HG03469 (cell line): ENCODE results near the gene SEMA3G.

Experiments
- ATAC-seq: cut with Tn5 transposase; IDR thresholded peaks from one replicate; pipeline ENCODE4 v1.9.1; 2021; ENCODE audit warnings: mild to moderate bottlenecking, moderate library complexity, moderate number of reproducible peaks; ENCODE audit not compliant: unreplicated experiment

Gene SEMA3G

GRCh38 chr3:52444860-52445793 lies at the start of gene SEMA3G:
Gene SEMA3G (minus strand): TSS chr3:52445103. CDS start chr3:52445027, 76 bp downstream.
- no peak for ATAC-seq

DNA sequence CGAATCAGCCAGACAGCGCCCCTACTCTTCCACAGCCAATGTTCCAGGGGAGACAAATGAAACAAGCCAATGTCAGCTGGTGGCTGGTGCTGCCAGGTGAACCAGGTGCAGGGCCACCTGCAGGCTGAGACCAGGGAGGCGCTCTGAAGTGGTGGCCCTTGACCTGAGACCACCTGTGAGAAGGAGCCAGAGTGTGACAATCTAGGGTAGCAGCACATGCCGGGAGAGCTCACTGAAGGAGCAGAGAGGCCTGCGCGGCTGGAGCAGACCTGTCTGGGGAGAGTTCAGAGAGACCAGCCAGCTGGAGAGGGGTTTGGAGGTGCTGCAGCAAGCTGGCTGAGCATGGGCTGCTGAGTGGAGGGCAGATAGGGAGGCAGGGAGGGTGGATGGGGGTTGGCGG lies 49.5 kb upstream of the SEMA3G start:
- no peak for ATAC-seq

GRCh38 chr3:52493232-52494017 lies 48.5 kb upstream of the SEMA3G start:
- no peak for ATAC-seq

DNA sequence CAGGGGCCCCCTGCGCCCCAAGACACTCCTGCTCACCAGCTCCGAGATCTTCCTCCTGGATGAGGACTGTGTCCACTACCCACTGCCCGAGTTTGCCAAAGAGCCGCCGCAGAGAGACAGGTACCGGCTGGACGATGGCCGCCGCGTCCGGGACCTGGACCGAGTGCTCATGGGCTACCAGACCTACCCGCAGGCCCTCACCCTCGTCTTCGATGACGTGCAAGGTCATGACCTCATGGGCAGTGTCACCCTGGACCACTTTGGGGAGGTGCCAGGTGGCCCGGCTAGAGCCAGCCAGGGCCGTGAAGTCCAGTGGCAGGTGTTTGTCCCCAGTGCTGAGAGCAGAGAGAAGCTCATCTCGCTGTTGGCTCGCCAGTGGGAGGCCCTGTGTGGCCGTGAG lies 47.2 kb upstream of the SEMA3G start:
- ATAC-seq: no peak

DNA sequence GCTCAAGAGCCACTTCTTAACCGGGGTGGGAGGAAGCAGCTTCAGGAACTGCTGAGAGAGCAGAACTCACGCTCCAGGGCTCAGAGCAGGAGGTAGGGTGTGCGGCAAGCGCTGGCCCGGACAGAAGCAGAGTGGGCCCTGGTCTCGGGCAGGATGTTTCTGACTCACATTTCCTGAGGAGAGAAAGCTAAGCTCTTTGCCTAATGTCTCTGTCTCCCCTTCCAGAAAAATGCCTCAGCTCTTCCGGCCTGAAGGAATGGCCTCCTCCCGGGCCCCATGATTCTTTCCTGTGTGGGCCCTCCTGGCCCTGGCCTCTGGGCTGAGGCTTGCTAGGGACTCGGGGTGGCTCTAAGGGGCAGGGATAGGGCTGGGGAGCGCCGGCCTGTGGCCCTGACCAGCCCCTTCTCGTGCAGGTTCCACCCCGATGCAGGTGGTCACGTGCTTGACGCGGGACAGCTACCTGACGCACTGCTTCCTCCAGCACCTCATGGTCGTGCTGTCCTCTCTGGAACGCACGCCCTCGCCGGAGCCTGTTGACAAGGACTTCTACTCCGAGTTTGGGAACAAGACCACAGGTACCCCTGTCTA lies 46.1 kb upstream of the SEMA3G start:
- no peak for ATAC-seq

GRCh38 chr3:52490035-52490938 lies 45.4 kb upstream of the SEMA3G start:
- ATAC-seq: no peak

DNA sequence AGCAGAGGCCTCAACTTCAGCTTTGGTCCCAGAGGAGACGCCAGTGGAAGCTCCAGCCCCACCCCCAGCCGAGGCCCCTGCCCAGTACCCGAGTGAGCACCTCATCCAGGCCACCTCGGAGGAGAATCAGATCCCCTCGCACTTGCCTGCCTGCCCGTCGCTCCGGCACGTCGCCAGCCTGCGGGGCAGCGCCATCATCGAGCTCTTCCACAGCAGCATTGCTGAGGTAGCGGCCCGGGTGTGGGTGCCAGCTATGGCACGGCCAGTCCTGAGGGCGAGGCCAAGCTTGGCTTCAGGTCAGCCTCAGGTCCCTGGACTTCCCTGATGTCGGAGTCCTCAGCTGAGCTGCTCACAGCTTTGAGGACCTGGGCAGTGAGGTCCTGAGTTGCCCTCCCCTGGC lies 44.5 kb upstream of the SEMA3G start:
- no peak for ATAC-seq

- ATAC-seq: no peak
Observed at GRCh38 chr3:52488746-52489145, 43.8 kb upstream of the SEMA3G start.

DNA sequence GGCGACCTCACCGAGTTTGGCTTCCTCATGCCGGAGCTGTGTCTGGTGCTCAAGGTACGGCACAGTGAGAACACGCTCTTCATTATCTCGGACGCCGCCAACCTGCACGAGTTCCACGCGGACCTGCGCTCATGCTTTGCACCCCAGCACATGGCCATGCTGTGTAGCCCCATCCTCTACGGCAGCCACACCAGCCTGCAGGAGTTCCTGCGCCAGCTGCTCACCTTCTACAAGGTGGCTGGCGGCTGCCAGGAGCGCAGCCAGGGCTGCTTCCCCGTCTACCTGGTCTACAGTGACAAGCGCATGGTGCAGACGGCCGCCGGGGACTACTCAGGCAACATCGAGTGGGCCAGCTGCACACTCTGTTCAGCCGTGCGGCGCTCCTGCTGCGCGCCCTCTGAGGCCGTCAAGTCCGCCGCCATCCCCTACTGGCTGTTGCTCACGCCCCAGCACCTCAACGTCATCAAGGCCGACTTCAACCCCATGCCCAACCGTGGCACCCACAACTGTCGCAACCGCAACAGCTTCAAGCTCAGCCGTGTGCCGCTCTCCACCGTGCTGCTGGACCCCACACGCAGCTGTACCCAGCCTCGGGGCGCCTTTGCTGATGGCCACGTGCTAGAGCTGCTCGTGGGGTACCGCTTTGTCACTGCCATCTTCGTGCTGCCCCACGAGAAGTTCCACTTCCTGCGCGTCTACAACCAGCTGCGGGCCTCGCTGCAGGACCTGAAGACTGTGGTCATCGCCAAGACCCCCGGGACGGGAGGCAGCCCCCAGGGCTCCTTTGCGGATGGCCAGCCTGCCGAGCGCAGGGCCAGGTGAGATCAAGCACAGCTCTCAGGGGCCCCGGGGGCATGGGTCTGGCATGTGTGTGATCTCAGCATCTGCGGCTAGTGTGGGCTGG lies 43.1 kb upstream of the SEMA3G start:
- ATAC-seq: no peak

DNA sequence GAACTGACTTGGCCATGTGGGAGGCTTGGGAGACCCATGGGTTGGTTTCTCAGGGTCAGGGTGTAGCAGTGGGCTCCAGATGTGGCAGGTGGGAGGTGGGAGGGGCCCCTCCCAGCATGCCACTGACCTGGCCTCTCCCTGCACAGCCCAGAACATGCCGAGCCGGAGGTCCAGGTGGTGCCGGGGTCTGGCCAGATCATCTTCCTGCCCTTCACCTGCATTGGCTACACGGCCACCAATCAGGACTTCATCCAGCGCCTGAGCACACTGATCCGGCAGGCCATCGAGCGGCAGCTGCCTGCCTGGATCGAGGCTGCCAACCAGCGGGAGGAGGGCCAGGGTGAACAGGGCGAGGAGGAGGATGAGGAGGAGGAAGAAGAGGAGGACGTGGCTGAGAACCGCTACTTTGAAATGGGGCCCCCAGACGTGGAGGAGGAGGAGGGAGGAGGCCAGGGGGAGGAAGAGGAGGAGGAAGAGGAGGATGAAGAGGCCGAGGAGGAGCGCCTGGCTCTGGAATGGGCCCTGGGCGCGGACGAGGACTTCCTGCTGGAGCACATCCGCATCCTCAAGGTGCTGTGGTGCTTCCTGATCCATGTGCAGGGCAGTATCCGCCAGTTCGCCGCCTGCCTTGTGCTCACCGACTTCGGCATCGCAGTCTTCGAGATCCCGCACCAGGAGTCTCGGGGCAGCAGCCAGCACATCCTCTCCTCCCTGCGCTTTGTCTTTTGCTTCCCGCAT lies 42.3 kb upstream of the SEMA3G start:
- ATAC-seq: no peak

DNA sequence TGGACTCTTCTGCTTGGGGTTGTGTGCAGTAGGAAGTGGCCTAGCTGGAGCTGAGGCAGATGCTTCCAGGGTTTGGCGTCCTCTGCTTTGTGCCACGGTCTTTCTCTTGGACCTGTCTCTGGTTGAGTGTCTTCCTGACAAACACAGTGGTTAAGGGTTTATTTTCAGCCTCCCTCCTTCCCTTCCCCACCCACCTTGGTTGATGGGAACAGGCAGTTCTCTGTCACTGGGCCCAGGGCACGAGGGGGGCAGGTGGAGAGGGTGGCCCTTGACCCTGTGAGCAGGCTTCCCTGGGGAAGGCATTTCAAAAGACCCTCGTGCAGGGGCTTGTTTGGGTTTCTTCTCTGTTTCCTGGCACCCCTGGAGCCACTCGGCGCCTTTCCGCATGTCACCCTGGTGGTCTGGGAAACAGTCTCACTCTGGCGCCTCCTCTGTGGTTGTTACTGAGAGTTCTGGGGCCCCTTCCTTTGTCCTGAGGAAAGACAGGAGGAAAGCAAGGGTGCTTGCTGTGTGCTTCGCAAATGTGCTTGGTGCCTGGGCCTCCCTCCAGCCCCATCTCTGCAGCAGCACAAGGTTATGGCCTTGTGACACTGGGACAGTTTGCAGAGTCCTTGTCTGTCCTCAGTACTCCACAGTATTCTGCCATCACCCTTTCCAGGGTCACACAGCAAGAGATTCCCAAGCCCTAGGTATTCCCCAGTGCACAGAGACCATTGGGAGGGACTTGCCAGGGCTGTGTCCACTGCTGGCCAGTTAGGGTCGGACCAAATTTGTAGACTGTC lies 40.0 kb upstream of the SEMA3G start:
- ATAC-seq: no peak

DNA sequence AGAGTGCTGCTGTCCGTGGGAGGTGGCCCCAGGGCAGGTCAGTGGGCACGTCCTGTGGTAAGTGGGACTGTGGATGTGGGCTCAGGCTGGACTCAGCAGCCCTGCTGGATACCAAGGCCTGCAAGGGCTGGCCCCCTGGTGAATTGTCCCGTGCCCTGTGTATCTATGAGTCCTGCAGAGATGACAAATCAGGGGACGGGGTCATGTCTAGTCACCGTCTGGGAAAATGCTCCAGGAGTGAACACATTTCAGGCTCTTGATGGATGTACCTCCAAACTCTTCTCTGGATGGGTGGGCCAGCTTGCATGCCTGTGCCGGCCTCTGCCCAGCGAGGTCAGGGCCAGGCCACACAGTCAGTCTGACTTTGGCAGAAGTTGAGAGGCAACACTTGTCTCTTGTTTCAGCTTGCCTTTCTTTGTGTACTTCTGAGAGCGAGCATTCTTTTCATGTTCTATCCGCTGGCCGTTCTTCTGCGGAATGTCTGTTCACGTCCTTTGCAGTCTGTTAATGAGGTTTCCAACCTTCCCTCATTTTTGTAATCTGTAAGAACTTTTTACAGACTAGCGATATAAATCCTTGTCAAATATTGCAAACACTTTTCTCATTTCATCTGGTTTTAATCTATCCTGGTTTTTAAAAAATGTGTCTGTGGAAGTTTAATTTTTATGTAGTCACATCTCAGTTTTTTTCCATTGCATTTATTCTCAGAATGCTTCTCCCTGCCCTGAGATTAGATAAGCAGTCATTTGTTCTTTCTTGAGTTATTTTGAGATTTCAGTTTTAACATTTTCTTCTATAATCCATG lies 38.9 kb upstream of the SEMA3G start:
- no peak for ATAC-seq

GRCh38 chr3:52483081-52483480 lies 38.2 kb upstream of the SEMA3G start:
- ATAC-seq: no peak

GRCh38 chr3:52481819-52482521 lies 37.1 kb upstream of the SEMA3G start:
- no peak for ATAC-seq

DNA sequence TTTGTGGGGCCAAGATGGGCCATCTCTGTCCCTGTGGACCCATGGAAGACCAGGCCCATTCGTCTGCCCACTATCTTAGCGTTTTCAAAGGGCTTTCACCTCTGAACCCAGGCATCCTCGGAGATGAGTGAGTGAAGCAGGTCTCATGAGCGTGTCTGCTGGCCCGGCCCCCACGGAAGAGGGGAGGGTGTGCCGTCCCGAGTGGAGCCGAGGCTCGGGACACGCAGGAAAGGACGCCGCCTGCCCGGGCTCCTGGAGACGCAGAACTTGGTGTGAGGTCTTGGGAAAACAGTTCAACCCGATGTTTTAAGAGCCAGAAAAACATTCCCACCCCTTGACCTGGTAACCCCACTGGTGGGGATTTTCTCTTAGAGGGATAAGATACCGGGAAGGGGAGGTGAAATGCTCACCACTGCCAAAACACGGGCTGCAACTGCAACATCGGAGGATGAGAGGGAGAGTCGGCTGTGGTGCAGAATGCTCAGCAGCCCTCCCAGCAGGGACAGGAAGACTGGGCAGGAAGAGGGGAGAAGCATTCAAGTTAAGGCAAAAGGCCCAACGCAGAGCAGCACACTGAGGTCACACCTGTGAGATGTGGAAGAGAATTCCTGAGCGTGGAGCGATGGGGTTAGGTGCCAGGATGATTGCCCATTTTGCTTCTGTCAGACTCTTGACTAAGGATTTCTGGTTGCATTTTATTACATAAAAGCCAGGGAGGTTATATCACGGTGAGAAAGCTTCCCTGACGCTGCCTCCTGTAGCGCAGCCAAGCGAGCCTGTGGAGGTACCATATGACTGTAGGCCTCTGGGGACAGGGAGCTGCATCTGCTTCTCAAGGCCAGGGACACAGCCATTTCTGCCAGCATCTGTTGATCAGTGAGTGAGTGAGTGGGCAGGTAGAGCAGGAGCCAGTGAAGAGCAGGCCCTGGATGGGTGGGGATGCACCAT lies 36.1 kb upstream of the SEMA3G start:
- no peak for ATAC-seq
